GM12878 (cell line): Measurements from ENCODE around the gene INHBA. TPM values are rescaled to one million over a fixed set of nuclear protein-coding genes. Genes with fewer than 3 reads are reported as not detected.

ENCODE experiments used
- ATAC-seq: fragments of 200-7000 bp; cut with Tn5 transposase; 3 replicates; pipeline ENCODE4 v1.9.1; 2020; ENCODE audit warnings: mild to moderate bottlenecking, moderate library complexity
- BruUV-seq: library from RNA; stranded (reverse); fragments of 400-500 nt; replicated peaks from 2 replicates; lab custom pipeline; 2021; lab: Mats Ljungman, UMichigan
- CTCF ChIA-PET: fragments of 300-600 bp; sonication (Branson Sonifier 250); formaldehyde crosslinking; extraction: SDS; loops from one replicate; lab custom pipeline; 2021; ENCODE audit warnings: inconsistent platforms; lab: Yijun Ruan, JAX
- POLR2A ChIA-PET: fragments of 350-600 bp; formaldehyde crosslinking; extraction: SDS; loops from one replicate; lab custom pipeline; 2021; ENCODE audit warnings: inconsistent platforms; lab: Charles Lee
- RAD21 ChIA-PET: fragments of 300-600 bp; sonication (Branson Sonifier 250); formaldehyde crosslinking; loops from one replicate; lab custom pipeline; 2023; ENCODE audit warnings: antibody characterized with exemption; ENCODE audit not compliant: unreplicated experiment; lab: Charles Lee
- SMC1A ChIA-PET: fragments of 300-600 bp; sonication (Branson Sonifier 250); formaldehyde crosslinking; loops from one replicate; lab custom pipeline; 2023; ENCODE audit not compliant: unreplicated experiment, uncharacterized antibody; lab: Charles Lee
- DNase-seq: peaks from one replicate; pipeline ENCODE4 v3.0.0-alpha.2; 2011; ENCODE audit warnings: low read depth, low spot score
- FAIRE-seq: peaks from 3 replicates; lab custom pipeline; 2011; peaks lifted over from hg19 to GRCh38; lab: Jason Lieb, UNC
- H2AFZ ChIP-seq: 2 replicates; pipeline ENCODE4 v1.6.0; 2011; ENCODE audit warnings: low read depth, low read length, control low read depth; ENCODE audit not compliant: control insufficient read depth
- H3K27ac ChIP-seq: 2 replicates; pipeline ENCODE4 v1.5.1; 2011; ENCODE audit warnings: control low read depth; ENCODE audit not compliant: control insufficient read depth, insufficient read depth
- H3K27me3 ChIP-seq, 2 experiments: replicated peaks in 1 of 2; 2 replicates each; pipeline versions ENCODE4 v1.6.0 to v1.6.1; 2011; ENCODE audit warnings: low read length in 1 of 2; ENCODE audit not compliant: control insufficient read depth in 2 of 2, insufficient read depth in 2 of 2
- H3K36me3 ChIP-seq, 2 experiments: 2 replicates each; pipeline ENCODE4 v1.5.1; 2011; ENCODE audit warnings: low read length in 1 of 2; ENCODE audit not compliant: control insufficient read depth in 2 of 2, insufficient read depth in 2 of 2
- H3K4me1 ChIP-seq: 2 replicates; pipeline ENCODE4 v1.6.1; 2011; ENCODE audit warnings: mild to moderate bottlenecking, low read length, moderate library complexity, mixed read lengths; ENCODE audit not compliant: control insufficient read depth, insufficient read depth
- H3K4me2 ChIP-seq: 2 replicates; pipeline ENCODE4 v1.6.0; 2011; ENCODE audit warnings: control low read depth; ENCODE audit not compliant: control insufficient read depth, insufficient read depth
- H3K4me3 ChIP-seq: fragments of 200-600 bp; sonication (generic); 2 replicates; pipeline ENCODE4 v1.5.1; 2016
- H3K79me2 ChIP-seq: 2 replicates; pipeline ENCODE4 v1.6.0; 2011; ENCODE audit warnings: low read length; ENCODE audit not compliant: control insufficient read depth, insufficient read depth
- H3K9ac ChIP-seq: 2 replicates; pipeline ENCODE4 v1.8.0; 2011; ENCODE audit warnings: low read length, control low read depth, mixed read lengths; ENCODE audit not compliant: control insufficient read depth, insufficient read depth
- H3K9me3 ChIP-seq: replicated peaks from 3 replicates; pipeline ENCODE4 v1.5.1; 2011; ENCODE audit warnings: mild to moderate bottlenecking, low read length; ENCODE audit not compliant: control insufficient read depth, insufficient read depth
- H4K20me1 ChIP-seq: 2 replicates; pipeline ENCODE4 v1.6.0; 2011; ENCODE audit not compliant: control insufficient read depth, insufficient read depth
- CHD4 ChIP-seq: fragments of 200-600 bp; sonication (generic); IDR thresholded peaks from 2 replicates; pipeline ENCODE4 v1.6.1; 2016; ENCODE audit warnings: mild to moderate bottlenecking
- IKZF1 ChIP-seq: fragments of 450-650 bp; conservative IDR thresholded peaks from 2 replicates; pipeline ENCODE4 v1.6.1; 2017; ENCODE audit warnings: antibody characterized with exemption, mild to moderate bottlenecking
- IKZF2 ChIP-seq, 2 experiments: fragments of 450-650 bp; IDR thresholded peaks; 2 replicates each; pipeline ENCODE4 v1.6.1; 2017; ENCODE audit warnings: mild to moderate bottlenecking in 2 of 2, moderate library complexity in 2 of 2
- LARP7 ChIP-seq: fragments of 450-650 bp; IDR thresholded peaks from 2 replicates; pipeline ENCODE4 v1.6.1; 2017; ENCODE audit warnings: mild to moderate bottlenecking
- MTA2 ChIP-seq: fragments of 450-650 bp; IDR thresholded peaks from 2 replicates; pipeline ENCODE4 v1.6.1; 2016; ENCODE audit warnings: low read depth, mild to moderate bottlenecking, moderate library complexity
- MYC ChIP-seq: IDR thresholded peaks from 2 replicates; pipeline ENCODE4 v1.6.1; 2011; ENCODE audit warnings: mild to moderate bottlenecking, low read length, moderate library complexity, inconsistent platforms; ENCODE audit not compliant: insufficient read depth, insufficient replicate concordance, insufficient read length, severe bottlenecking
- NFYB ChIP-seq: IDR thresholded peaks from 2 replicates; pipeline ENCODE4 v1.6.1; 2011; ENCODE audit warnings: low read depth, mild to moderate bottlenecking, low read length, improper control_type of control experiment, moderate library complexity; ENCODE audit not compliant: insufficient read depth
- RAD21 ChIP-seq: IDR thresholded peaks from 2 replicates; pipeline ENCODE4 v1.6.1; 2011; ENCODE audit warnings: mild to moderate bottlenecking, low read depth, low read length, moderate library complexity; ENCODE audit not compliant: insufficient read depth
- SMAD5 ChIP-seq: IDR thresholded peaks from 2 replicates; pipeline ENCODE4 v1.6.1; 2016; ENCODE audit warnings: antibody characterized with exemption, low read depth
- TARDBP ChIP-seq: IDR thresholded peaks from 2 replicates; pipeline ENCODE4 v1.6.1; 2016; ENCODE audit warnings: borderline replicate concordance
- WRNIP1 ChIP-seq: IDR thresholded peaks from 2 replicates; pipeline ENCODE4 v1.6.1; 2011; ENCODE audit warnings: low read depth, low read length, improper control_type of control experiment, borderline replicate concordance
- YBX1 ChIP-seq: fragments of 450-650 bp; IDR thresholded peaks from 2 replicates; pipeline ENCODE4 v1.6.1; 2016; ENCODE audit warnings: antibody characterized with exemption
- ZBTB11 ChIP-seq: fragments of 450-650 bp; formaldehyde crosslinking; IDR thresholded peaks from 2 replicates; pipeline ENCODE4 v1.5.0; 2022; ENCODE audit warnings: mild to moderate bottlenecking, missing genetic modification characterization
- ZZZ3 ChIP-seq: IDR thresholded peaks from 2 replicates; pipeline ENCODE4 v1.6.1; 2011; ENCODE audit warnings: low read depth; ENCODE audit not compliant: control insufficient read depth, insufficient read length
- WGBS: methylation state at CpG from one replicate; pipeline ENCODE4 v1.1.6; 2016; ENCODE audit warnings: low lambda C conversion rate; ENCODE audit not compliant: insufficient replicate concordance, insufficient coverage; ENCODE audit errors: missing lambda C conversion rate; 5-methylcytosine and 5-hydroxymethylcytosine counted together
- in situ Hi-C: fragments of 300-500 bp; cut with MboI; formaldehyde crosslinking; loops from 9 replicates; pipeline ENCODE4 v1.14.3; 2018; ENCODE audit warnings: mixed read lengths
- intact Hi-C: fragments of 100-400 bp; cut with micrococcal nuclease; formaldehyde crosslinking; loops from one replicate; pipeline ENCODE4 v1.14.2; 2022; ENCODE audit not compliant: unreplicated experiment
- polyA plus RNA-seq, 11 experiments: library from polyadenylated mRNA; depleted of rRNA in 4 of 11; unstranded in 6 of 11; stranded (reverse) in 5 of 11; fragments of >200 nt; fragmentation: Nextera tagmentation in 4 of 11; fragmentation: Illumina TruSeq in 1 of 11; extraction: Ambion mirVana in 4 of 11; extraction: Trizol in 1 of 11; gene quantifications; 1 replicate in 1 of 11; 2 replicates in 10 of 11; pipeline versions ENCODE4 v1.2.1 to v1.2.3, GENCODE V29; 2011 to 2016; ENCODE audit warnings: inconsistent platforms in 2 of 11, missing spikeins in 2 of 11, low read depth in 1 of 11
- total RNA-seq, 4 experiments: library from RNA; depleted of rRNA in 3 of 4; stranded (reverse); fragments of >200 nt in 3 of 4; fragmentation: Illumina TruSeq in 1 of 4; extraction: Trizol in 1 of 4; gene quantifications; 2 replicates each; pipeline versions ENCODE4 v1.2.1 to v1.2.3, GENCODE V29; 2013 to 2021
- TF ChIP-seq, protein P1 (sequence below): IDR thresholded peaks from 2 replicates; pipeline ENCODE4 v1.6.1; 2011; ENCODE audit warnings: borderline replicate concordance, low read depth, mild to moderate bottlenecking, moderate library complexity, low read length; ENCODE audit not compliant: insufficient read depth, poor library complexity, severe bottlenecking
- TF ChIP-seq, protein P2 (sequence below): fragments of 450-650 bp; IDR thresholded peaks from 2 replicates; pipeline ENCODE4 v1.6.1; 2017; ENCODE audit warnings: borderline replicate concordance

Gene INHBA
- total and polyA plus RNA-seq, 10 of the 15 experiments (the other 5 are each of a cell fraction or from before 2014, with no cell fraction given): 0.04 to 0.05 (median 0.05) TPM; not detected in 6

DNA sequence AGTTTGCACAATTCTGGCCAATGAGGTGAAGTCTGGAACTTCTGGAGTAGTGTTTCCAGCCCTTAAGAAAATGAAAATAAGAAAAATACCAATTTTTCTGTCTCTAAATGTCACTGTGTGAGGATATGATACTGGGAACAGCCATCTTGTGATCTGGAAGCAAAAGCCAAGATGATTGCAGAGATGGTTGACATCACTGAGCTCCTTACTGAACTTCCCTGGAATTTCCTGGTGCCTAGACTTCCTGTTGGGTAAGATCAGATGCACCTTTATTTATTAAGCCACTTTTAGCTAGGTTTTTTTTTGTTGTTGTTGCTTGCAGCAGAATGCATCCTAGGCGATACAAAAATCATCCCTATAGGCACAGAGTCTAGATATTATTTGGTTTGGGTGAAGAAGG is 27.3 kb upstream of the INHBA start:
- no peaks in the 10 kb centered on the region for H3K79me2 ChIP-seq
- no peak for DNase-seq
- intact Hi-C loops (loop anchor here (5.0 kb wide), 1 partner anchor 152 kb away; no protein-coding TSS in a partner anchor), in situ Hi-C loops (loop anchor here (5.0 kb wide), 1 partner anchor 152 kb away; no protein-coding TSS in a partner anchor)
- no peaks in the 10 kb centered on the region for H3K36me3 ChIP-seq
- no peaks in the 10 kb centered on the region; the same call in 1 of the 3 replicates for H3K9me3 ChIP-seq
- H3K27ac ChIP-seq: no peak overlapping the region
- no peak overlapping the region for H3K4me3 ChIP-seq
- ChIA-PET SMC1A (interaction anchor here (0.9 to 1.3 kb wide), 4 partner anchors 18 to 34 kb away, joined by 3 to 4 read pairs (median 4); no protein-coding TSS in a partner anchor), RAD21 (interaction anchor here (1.0 kb wide), 1 partner anchor 26 kb away, joined by 3 read pairs; no protein-coding TSS in a partner anchor), POLR2A (no interaction called here), CTCF (interaction anchor here (2.6 kb wide), 1 partner anchor 211 kb away, joined by 8 read pairs; no protein-coding TSS in a partner anchor)
- 88% methylated on average over 1 of the region's 1 CpG for WGBS
- no peak overlapping the region for H2AFZ ChIP-seq
- H3K4me1 ChIP-seq: peaks cover 7% of the 10 kb centered on the region
- BruUV-seq: no TSS peak
- no peaks in the 10 kb centered on the region for H4K20me1 ChIP-seq
- TF ChIP-seq LARP7: no peak
- TF ChIP-seq WRNIP1: no peak
- TF ChIP-seq RAD21: no peak
- TF ChIP-seq NFYB: no peak
- TF ChIP-seq, protein P1, sequence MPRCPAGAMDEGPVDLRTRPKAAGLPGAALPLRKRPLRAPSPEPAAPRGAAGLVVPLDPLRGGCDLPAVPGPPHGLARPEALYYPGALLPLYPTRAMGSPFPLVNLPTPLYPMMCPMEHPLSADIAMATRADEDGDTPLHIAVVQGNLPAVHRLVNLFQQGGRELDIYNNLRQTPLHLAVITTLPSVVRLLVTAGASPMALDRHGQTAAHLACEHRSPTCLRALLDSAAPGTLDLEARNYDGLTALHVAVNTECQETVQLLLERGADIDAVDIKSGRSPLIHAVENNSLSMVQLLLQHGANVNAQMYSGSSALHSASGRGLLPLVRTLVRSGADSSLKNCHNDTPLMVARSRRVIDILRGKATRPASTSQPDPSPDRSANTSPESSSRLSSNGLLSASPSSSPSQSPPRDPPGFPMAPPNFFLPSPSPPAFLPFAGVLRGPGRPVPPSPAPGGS: no peak
- no peak for TF ChIP-seq MYC
- TF ChIP-seq ZZZ3: no peak
- no peak for TF ChIP-seq TARDBP
- TF ChIP-seq, protein P2, sequence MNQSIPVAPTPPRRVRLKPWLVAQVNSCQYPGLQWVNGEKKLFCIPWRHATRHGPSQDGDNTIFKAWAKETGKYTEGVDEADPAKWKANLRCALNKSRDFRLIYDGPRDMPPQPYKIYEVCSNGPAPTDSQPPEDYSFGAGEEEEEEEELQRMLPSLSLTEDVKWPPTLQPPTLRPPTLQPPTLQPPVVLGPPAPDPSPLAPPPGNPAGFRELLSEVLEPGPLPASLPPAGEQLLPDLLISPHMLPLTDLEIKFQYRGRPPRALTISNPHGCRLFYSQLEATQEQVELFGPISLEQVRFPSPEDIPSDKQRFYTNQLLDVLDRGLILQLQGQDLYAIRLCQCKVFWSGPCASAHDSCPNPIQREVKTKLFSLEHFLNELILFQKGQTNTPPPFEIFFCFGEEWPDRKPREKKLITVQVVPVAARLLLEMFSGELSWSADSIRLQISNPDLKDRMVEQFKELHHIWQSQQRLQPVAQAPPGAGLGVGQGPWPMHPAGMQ: no peak
- no peak for TF ChIP-seq CHD4
- no peak for TF ChIP-seq YBX1
- TF ChIP-seq SMAD5: no peak
- TF ChIP-seq IKZF1: no peak
- TF ChIP-seq IKZF2 (IDR thresholded peaks at IDR 0.05): no peak
- TF ChIP-seq ZBTB11: no peak
- TF ChIP-seq MTA2: no peak
- no peak for ATAC-seq
- no peaks in the 10 kb centered on the region for H3K27me3 ChIP-seq
- no peak for FAIRE-seq
- H3K4me2 ChIP-seq: no peak overlapping the region
- no peak overlapping the region for H3K9ac ChIP-seq
